Activated CD8-positive, alpha-beta T cell treated with anti-CD3 and anti-CD28 coated beads for 36 hours (primary cell): ENCODE results near the gene NSMCE3. TPM values are rescaled to one million over a fixed set of nuclear protein-coding genes. Genes with fewer than 3 reads are reported as not detected.

Experiments used
- ATAC-seq: fragments of 200-7000 bp; cut with Tn5 transposase; one replicate; pipeline ENCODE4 v1.10.0; 2021; ENCODE audit warnings: mild to moderate bottlenecking, moderate library complexity
- CTCF ChIA-PET: fragments of 350-600 bp; sonication (Branson Sonifier 250); formaldehyde crosslinking; loops from one replicate; lab custom pipeline; 2021; ENCODE audit warnings: antibody characterized with exemption; lab: Charles Lee
- POLR2A ChIA-PET: fragments of 350-600 bp; sonication (Branson Sonifier 250); formaldehyde crosslinking; loops from one replicate; lab custom pipeline; 2021; ENCODE audit warnings: antibody characterized with exemption; lab: Charles Lee
- DNase-seq: peaks from one replicate; pipeline ENCODE4 v3.0.0-alpha.2; 2020
- H3K27ac Mint-ChIP-seq: one replicate; pipeline ENCODE4 v1.8.0; 2021; ENCODE audit warnings: mild to moderate bottlenecking, mixed read lengths
- H3K27me3 Mint-ChIP-seq: one replicate; pipeline ENCODE4 v1.8.0; 2021; ENCODE audit warnings: mixed read lengths
- H3K36me3 Mint-ChIP-seq: one replicate; pipeline ENCODE4 v1.8.0; 2021; ENCODE audit warnings: low read depth, mixed read lengths
- H3K4me1 Mint-ChIP-seq: one replicate; pipeline ENCODE4 v1.8.0; 2021; ENCODE audit warnings: low read depth, mixed read lengths
- H3K4me3 Mint-ChIP-seq: one replicate; pipeline ENCODE4 v1.8.0; 2021; ENCODE audit warnings: mild to moderate bottlenecking, moderate library complexity, mixed read lengths
- H3K9me3 Mint-ChIP-seq: one replicate; pipeline ENCODE4 v1.8.0; 2021; ENCODE audit warnings: mixed read lengths
- CTCF ChIP-seq: fragments of 200-600 bp; IDR thresholded peaks from one replicate; pipeline ENCODE4 v1.8.0; 2022; ENCODE audit warnings: antibody characterized with exemption, mild to moderate bottlenecking
- intact Hi-C: fragments of 100-400 bp; cut with micrococcal nuclease; formaldehyde crosslinking; loops from one replicate; pipeline ENCODE4 v1.10.0; 2022
- total RNA-seq, 2 experiments: library from RNA; stranded (reverse); gene quantifications; one replicate each; pipeline ENCODE4 v1.2.3, GENCODE V29; 2021

The NSMCE3 gene
- total RNA-seq, 2 experiments from 2014 or later, result 9.5 to 10.5 TPM

- ChIA-PET POLR2A (no interaction called here), CTCF (no interaction called here)
- Mint-ChIP-seq H3K36me3 (no peaks in the 10 kb centered on the region), H3K27me3 (peaks cover 19% of the 10 kb centered on the region), H3K4me3 (no peak overlapping the region), H3K27ac (no peak overlapping the region), H3K9me3 (no peaks in the 10 kb centered on the region), H3K4me1 (no peaks in the 10 kb centered on the region)
- intact Hi-C loops, result no loop called here
- TF ChIP-seq CTCF, result no peak
- no peak for ATAC-seq
- no peak for DNase-seq
Measured at GRCh38 chr15:29280514-29280913, 10.9 kb upstream of the NSMCE3 start.

GRCh38 chr15:29278436-29279105 is 8.9 kb upstream of the NSMCE3 start:
- TF ChIP-seq CTCF, result no peak
- Mint-ChIP-seq H3K27ac (no peak overlapping the region), H3K36me3 (no peaks in the 10 kb centered on the region), H3K4me1 (no peaks in the 10 kb centered on the region), H3K27me3 (peaks cover 8% of the 10 kb centered on the region), H3K4me3 (no peak overlapping the region), H3K9me3 (no peaks in the 10 kb centered on the region)
- CTCF ChIA-PET, result no interaction called here
- ATAC-seq (no peak), DNase-seq (no peak)
- POLR2A ChIA-PET, result no interaction called here
- intact Hi-C loops, result no loop called here

GRCh38 chr15:29276366-29276765 is 6.7 kb upstream of the NSMCE3 start:
- no peaks in the 10 kb centered on the region for H3K4me1 Mint-ChIP-seq
- intact Hi-C loops, result no loop called here
- peaks cover 8% of the 10 kb centered on the region for H3K27me3 Mint-ChIP-seq
- no peak overlapping the region for H3K27ac Mint-ChIP-seq
- no peak for DNase-seq
- no peak overlapping the region for H3K4me3 Mint-ChIP-seq
- ATAC-seq, result no peak
- no peak for TF ChIP-seq CTCF
- ChIA-PET CTCF (no interaction called here), POLR2A (no interaction called here)
- H3K36me3 Mint-ChIP-seq, result no peaks in the 10 kb centered on the region
- no peaks in the 10 kb centered on the region for H3K9me3 Mint-ChIP-seq

DNA sequence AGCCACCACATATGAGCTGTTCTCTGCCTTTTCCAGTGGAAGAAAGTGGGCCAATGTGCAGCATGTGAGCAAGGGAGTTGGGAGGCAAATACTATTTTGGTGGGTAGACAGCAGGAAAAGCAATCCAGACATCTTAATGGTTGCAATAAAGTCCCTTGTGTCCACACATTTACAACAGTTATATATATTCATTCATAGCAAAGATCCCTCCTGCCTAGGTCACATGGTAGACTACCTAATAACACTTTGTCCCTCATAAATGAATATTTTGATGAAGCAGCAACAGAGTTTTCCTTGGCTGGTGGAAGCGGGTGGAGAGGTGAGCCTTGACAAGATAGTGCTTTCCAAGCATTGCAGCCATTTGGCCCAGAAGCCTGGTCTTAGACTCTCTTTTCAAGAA is 6.2 kb upstream of the NSMCE3 start:
- H3K27ac Mint-ChIP-seq, result no peak overlapping the region
- intact Hi-C loops, result no loop called here
- peaks cover 8% of the 10 kb centered on the region for H3K27me3 Mint-ChIP-seq
- CTCF ChIA-PET, result interaction anchor here (1.4 kb wide), 1 partner anchor 12 kb away, joined by 3 read pairs; no protein-coding TSS in a partner anchor
- ATAC-seq (no peak), DNase-seq (no peak)
- no peaks in the 10 kb centered on the region for H3K9me3 Mint-ChIP-seq
- no peak overlapping the region for H3K4me3 Mint-ChIP-seq
- H3K4me1 Mint-ChIP-seq, result no peaks in the 10 kb centered on the region
- no peak for TF ChIP-seq CTCF
- no peaks in the 10 kb centered on the region for H3K36me3 Mint-ChIP-seq
- POLR2A ChIA-PET, result interaction anchor here (0.6 kb wide), 1 partner anchor 679 kb away, joined by 3 read pairs; no protein-coding TSS in a partner anchor

- H3K4me3 Mint-ChIP-seq, result no peak overlapping the region
- ChIA-PET CTCF (interaction anchor here (1.4 to 1.6 kb wide), 2 partner anchors 13 to 173 kb away, joined by 3 to 5 read pairs; no protein-coding TSS in a partner anchor), POLR2A (interaction anchor here (0.6 kb wide), 1 partner anchor 680 kb away, joined by 3 read pairs; no protein-coding TSS in a partner anchor)
- intact Hi-C loops, result no loop called here
- no peaks in the 10 kb centered on the region for H3K36me3 Mint-ChIP-seq
- no peaks in the 10 kb centered on the region for H3K9me3 Mint-ChIP-seq
- TF ChIP-seq CTCF, result no peak
- H3K27me3 Mint-ChIP-seq, result peaks cover 1% of the 10 kb centered on the region
- H3K4me1 Mint-ChIP-seq, result peaks cover 5% of the 10 kb centered on the region
- ATAC-seq (no peak), DNase-seq (no peak)
- H3K27ac Mint-ChIP-seq, result no peak overlapping the region
Measured at GRCh38 chr15:29274946-29275345, 5.3 kb upstream of the NSMCE3 start.
